ENCODE data around the gene EMID1. TPM values are rescaled to one million over a fixed set of nuclear protein-coding genes. Genes with fewer than 3 reads are reported as not detected.

EMID1 gene
- 0.50 TPM in 1 of 2 replicates, not detected in the other for total RNA-seq

GRCh38 chr22:29205594-29206371 is at the start of gene EMID1:
Gene EMID1, plus strand, starts transcription at chr22:29205896. Its CDS starts 143 bp downstream, at chr22:29206039.

DNA sequence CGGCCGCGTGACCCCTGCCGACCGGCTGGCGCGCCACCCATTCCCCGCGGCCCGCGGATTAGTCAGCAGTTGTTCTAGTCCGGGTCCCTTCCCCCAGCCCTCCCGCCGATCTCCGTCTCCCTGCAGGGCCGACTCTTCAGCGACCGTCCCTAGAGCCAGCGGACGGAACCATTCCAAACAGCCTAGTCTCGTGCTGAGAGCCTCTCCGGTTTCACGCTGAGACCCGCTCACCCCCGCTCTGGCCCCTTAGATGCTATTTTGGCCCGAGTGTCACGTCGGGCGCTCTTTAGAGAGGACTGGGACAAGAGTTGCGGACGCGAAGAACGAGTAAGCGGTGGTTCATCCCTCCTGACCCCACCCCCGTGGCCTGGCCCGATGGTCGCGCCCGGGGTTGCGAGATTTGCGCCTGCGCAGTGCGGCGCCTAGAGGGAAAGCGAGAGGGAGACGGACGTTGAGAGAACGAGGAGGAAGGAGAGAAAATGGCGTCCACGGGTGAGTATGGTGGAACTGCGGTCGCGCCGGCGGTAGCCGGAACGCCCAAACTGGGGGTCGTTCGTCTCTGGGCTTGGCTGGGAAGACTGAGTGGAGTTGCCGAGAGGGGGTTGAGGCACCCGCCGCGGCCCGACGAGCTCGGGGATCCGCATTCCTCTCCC is 62.3 kb downstream of the EMID1 start, which contains the start of the genes EWSR1 and RHBDD3:
TSS of gene EWSR1 (plus strand) at position 411 of the 653 bp plus-strand sequence. CDS start at position 480, 69 bp downstream.
TSS of gene RHBDD3 (minus strand) at position 124 of the 653 bp plus-strand sequence. CDS start 2,355 bp downstream, outside the sequence.

DNA sequence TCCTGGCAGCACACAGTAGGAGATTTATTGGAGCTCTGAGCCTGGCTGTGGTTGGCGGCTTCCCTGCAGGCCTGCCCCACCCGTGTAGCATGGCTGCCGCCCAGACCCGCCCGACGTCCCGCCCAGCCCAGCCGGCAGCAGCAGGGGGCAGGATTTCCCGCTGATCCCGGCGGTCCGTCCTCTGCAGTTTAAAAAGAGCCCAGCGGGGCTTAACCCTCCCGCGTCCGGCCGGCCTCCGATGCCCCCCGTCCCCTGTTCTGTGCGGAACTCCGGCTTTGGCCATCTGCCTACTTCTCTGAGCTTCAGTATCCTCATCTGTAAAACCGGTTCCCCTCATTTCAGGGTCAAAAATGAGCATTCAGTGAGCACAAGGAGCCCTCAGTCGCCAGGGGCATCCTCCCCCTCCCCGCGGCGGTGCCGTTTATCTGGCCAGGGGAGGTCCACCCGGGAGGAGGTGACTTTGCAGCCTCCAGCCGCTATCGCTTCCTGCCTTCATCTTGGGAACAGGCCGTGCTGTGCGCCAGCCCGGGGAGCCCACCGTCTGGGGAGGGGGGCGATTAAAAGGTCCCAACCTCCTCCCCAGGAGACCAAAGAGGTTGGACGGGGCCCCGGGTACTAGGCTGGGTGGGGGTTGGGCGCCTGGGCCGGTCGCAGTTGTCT is 100.6 kb downstream of the EMID1 start, which contains the start of gene GAS2L1:
TSS of gene GAS2L1 (plus strand) at position 476 of the 660 bp plus-strand sequence. CDS start 1,456 bp downstream, outside the sequence.

Other genes with a start within 250 kb of the EMID1 start
- 0.15 TPM in 1 of 2 replicates, not detected in the other for gene C22orf31, start 144.1 kb upstream of the EMID1 start, total RNA-seq
- 8.3 and 13.9 TPM in 2 replicates for gene KREMEN1, start 132.9 kb upstream of the EMID1 start, total RNA-seq
- 21.8 and 22.8 TPM in 2 replicates for gene RHBDD3, start 62.1 kb downstream of the EMID1 start, total RNA-seq
- gene EWSR1, start 62.4 kb downstream of the EMID1 start, total RNA-seq, result 179 and 197 TPM in 2 replicates
- gene GAS2L1, start 100.8 kb downstream of the EMID1 start, total RNA-seq, result 11.3 and 15.4 TPM in 2 replicates
- not detected in 2 replicates for gene RASL10A, start 109.8 kb downstream of the EMID1 start, total RNA-seq
- gene AP1B1, start 182.7 kb downstream of the EMID1 start, total RNA-seq, result 65.5 and 72.1 TPM in 2 replicates
- not detected in 2 replicates for gene RFPL1, start 232.7 kb downstream of the EMID1 start, total RNA-seq